Measurements from ENCODE around the gene SETD5.

SETD5 gene

DNA sequence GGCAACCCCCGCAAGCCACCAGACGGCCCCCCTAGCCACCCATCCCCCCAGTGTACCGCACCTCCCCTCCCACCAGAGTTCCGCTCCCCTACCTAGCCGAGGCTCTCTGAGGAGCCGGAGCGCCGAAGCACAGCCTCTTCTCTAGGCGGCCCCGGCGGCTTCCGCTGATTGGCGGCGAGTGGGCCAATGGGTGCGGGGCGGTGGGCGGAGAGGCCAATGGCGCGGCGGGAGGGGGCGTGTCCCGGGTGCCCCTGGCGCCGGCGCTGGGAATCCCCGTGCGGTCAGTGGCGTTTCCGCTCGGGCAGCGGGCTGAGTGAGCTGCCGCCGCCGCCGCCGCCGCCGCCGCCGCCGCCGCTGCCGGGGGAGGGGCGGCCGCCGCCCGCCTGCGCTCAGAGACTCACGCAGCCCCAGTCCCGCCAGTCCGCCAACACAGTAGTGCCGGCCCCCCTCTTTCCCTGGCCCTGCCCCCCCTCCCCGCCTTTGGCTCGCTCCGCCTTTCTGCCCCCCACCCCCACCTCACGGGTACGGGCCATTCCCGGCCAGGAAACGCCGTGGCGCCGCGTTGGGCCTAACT, at the start of gene SETD5:
SETD5 (plus strand) TSS at position 284 of the 574 bp plus-strand sequence. CDS start 31,324 bp downstream, outside the sequence.
- DNase-seq, result peak; percentile 32

GRCh38 chr3:9347887-9348286, 49.5 kb upstream of the SETD5 start:
- no peak for DNase-seq

- no peak for DNase-seq
Observed at GRCh38 chr3:9349321-9350117, 47.9 kb upstream of the SETD5 start.

DNA sequence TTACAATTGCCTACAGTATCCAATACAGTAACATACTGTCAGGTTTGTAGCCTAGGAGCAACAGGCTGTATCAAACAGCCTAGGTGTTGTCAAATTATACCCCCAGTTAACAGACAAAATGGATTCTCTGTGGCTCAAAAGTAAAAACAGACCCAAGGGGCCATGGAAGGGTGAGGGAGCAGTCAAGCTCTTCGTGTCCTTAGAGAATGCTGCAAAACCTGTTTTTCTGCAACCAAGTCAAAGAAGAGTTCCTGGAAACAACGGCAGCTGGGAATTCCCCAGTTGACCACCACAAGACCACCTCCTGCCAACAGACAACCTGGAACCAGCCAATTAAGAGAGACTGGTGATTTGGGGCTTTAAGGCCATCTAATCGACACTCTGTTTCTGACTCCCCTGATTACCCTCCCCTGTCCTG, 45.7 kb upstream of the SETD5 start:
- DNase-seq, result no peak

- peak; percentile 22 for DNase-seq
Observed at GRCh38 chr3:9352917-9353752, 44.3 kb upstream of the SETD5 start.

- no peak for DNase-seq
Observed at GRCh38 chr3:9361691-9362388, 35.6 kb upstream of the SETD5 start.

DNA sequence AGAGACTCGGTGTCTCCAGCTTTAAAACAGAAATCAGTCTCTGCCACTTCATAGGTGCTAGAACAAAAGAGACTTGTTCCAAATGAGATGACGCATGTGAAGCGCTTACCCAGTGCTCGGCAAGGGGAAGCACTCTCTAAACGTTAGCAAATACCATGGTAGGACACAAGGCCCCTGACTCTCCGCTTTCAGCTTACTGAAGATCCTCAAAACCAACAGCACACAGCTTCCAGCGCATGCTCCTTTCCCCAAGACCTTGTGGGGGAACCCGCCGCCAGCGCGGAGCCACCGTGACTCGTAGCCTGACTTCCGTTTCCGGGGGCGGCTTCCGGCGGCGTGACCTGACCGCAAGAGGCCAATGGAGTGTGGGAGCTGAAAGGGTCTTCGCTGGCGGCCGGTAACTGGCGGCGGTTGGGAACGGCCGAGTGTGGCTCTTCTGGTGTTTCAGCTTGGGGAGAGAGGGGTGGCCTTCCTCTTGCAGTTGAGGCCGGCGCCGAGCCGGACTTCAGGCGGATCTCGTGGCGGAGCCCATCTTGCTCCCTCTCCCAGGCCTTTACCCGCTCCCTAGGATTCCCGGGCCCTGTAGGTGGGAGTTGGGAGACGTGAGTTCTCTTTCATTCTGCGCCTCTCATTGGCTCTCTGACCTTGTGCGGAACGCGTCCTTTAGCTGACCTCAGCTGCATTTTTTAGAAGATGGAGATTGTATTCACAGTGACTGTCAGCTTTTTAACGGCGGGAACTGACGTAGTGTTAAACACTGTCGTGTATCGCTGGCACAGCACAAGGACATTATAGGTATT, 34.5 kb upstream of the SETD5 start, which contains the start of gene THUMPD3:
THUMPD3 (plus strand) TSS at position 324 of the 800 bp plus-strand sequence. CDS start 2,015 bp downstream, outside the sequence.
- peak; percentile 8 for DNase-seq

DNA sequence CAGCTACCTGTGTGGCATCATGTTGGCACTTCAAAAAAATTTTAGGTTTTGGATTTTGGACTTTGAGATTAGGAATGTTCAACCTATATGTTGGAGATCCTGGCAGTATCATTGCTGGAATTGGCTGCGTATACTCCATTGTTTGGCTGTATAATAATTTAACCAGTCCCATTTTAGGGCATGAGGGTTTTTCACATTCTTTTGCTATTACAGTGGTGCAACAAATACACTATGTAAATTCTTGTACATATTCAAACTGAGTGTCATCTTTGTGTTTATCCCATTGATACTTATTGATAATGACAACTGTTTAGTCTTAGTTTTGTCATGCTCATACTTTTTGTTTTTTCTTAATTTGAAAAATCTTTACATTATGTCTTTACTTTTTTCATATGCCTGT, 27.9 kb upstream of the SETD5 start:
- DNase-seq, result no peak

DNA sequence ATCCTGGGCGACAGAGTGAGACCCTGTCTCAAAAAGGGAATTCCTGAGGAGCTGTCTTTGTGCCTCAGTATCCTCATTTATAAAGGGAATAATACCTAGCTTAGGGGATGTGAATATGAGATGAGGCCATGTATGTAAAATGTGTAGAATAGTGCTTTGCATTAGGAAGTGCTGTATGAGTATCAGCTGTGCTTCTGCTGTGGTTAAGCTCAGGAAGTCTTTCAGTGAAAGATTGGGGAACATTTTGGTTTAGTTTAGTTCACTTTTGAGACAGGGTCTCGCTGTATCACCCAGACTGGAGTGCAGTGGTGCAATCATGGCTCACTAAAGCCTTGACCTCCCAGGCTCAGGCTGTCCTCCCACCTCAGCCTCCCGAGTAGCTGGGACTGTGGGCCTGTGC, 23.9 kb upstream of the SETD5 start:
- no peak for DNase-seq

- DNase-seq, result no peak
Observed at GRCh38 chr3:9377981-9378380, 19.4 kb upstream of the SETD5 start.

DNA sequence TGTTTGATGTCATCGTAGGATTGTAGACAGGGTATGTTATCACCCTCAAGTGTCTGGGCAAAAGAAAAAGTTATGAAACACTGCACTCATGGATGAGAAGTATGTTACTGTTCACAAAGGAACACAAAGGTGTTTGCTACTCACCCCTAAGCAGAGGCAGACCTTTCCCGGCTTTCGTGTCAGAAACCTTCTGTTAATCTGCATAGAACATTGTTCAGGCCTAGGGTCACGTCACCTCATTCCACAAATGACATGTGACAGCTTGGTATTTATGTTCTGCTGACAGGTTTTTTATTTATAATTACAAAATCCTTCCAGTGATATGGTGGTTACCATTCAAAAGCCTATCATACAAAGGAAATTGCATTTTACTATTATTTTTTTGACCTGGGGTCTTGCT, 18.1 kb upstream of the SETD5 start:
- no peak for DNase-seq

DNA sequence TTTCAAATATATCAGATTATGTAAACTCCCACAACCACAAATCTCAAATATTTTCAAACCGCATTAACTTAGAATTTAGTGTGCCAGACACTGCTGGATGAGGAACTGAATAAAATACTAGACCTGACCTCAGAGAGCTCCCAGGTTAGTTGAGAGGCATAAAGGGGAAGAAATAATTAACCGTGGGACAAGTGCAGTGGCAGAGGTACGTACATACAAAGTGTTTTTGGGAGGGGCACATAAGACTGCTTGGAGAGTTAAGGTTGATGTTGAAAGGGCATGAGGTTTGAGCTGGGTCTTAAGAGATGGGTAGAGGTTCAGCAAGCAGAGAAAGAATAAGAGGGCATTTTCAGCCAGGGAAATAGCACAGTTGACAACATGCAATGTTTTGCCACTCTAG, 17.4 kb upstream of the SETD5 start:
- DNase-seq, result no peak

GRCh38 chr3:9384141-9384828, 13.1 kb upstream of the SETD5 start:
- DNase-seq, result no peak

- no peak for DNase-seq
Observed at GRCh38 chr3:9385187-9386077, 12.0 kb upstream of the SETD5 start.

- no peak for DNase-seq
Observed at GRCh38 chr3:9386078-9386459, 11.3 kb upstream of the SETD5 start.

- no peak for DNase-seq
Observed at GRCh38 chr3:9386501-9387321, 10.7 kb upstream of the SETD5 start.

DNA sequence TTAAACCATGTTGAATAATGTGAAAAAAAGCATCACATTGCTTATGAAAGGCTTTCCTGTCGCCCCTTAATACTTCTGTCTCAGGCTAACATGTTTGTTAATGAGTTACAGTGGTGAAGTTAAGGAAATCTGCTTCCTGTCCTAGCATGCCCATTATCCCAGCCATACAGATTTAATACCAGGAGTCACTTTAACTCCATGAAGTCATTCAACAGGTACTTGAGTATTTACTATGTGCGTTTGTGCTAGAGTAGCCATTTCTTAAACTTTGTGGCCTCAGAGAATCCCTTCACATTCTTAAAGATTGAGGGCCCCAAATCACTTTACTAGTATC, 10.1 kb upstream of the SETD5 start:
- no peak for DNase-seq

DNA sequence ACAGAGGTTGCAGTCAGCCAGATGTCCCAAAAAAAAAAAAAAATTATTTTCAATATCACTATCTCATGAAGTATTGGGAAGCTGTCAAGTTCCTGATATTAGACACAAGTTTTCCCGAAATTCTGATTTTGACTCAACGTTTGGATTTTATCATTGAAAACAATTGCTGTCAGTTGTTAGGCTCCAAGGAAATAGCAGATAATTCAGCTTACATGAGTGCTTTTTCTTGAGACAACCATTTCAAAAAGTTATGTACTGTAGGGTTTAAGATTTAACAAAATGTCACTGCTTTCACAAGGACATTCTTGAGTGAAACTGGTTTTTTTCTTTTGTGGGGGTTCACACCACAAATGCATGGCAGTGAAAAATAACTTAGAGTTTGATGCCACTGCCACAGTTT, 9.3 kb upstream of the SETD5 start:
- DNase-seq, result no peak

GRCh38 chr3:9388562-9389272, 8.7 kb upstream of the SETD5 start:
- DNase-seq, result no peak
